Panc1 (cell line): ENCODE measurements around the gene ARFGEF2. TPM values are rescaled to one million over a fixed set of nuclear protein-coding genes. Genes with fewer than 3 reads are reported as not detected.

Experiments
- ATAC-seq: fragments of 200-7000 bp; cut with Tn5 transposase; 2 replicates; pipeline ENCODE4 v1.9.1; 2020; ENCODE audit warnings: mild to moderate bottlenecking, moderate library complexity
- BruUV-seq: library from RNA; stranded (reverse); fragments of 400-500 nt; replicated peaks from 2 replicates; lab custom pipeline; 2021; lab: Mats Ljungman, UMichigan
- CTCF ChIA-PET: fragments of 300-600 bp; sonication (Branson Sonifier 250); formaldehyde crosslinking; loops from one replicate; lab custom pipeline; 2022; ENCODE audit warnings: antibody characterized with exemption; lab: Charles Lee
- POLR2A ChIA-PET: fragments of 300-600 bp; sonication (Branson Sonifier 250); formaldehyde crosslinking; loops from one replicate; lab custom pipeline; 2022; ENCODE audit warnings: antibody characterized with exemption; lab: Charles Lee
- DNase-seq: peaks from one replicate; pipeline ENCODE4 v3.0.0-alpha.2; 2010; ENCODE audit warnings: low read depth, low spot score
- H3K27ac ChIP-seq: 2 replicates; pipeline ENCODE4 v1.5.1; 2011; ENCODE audit warnings: mild to moderate bottlenecking, low read length, inconsistent platforms
- H3K27me3 ChIP-seq: fragments of 200-500 bp; sonication (Bioruptor generic); 2 replicates; pipeline ENCODE4 v1.6.0; 2014; ENCODE audit warnings: low read length, inconsistent platforms; ENCODE audit not compliant: control insufficient read depth, insufficient read depth
- H3K36me3 ChIP-seq: fragments of 200-500 bp; sonication (Bioruptor generic); 2 replicates; pipeline ENCODE4 v1.5.1; 2014; ENCODE audit warnings: inconsistent platforms, mild to moderate bottlenecking, low read length, moderate library complexity; ENCODE audit not compliant: control insufficient read depth, insufficient read depth
- H3K4me1 ChIP-seq: 2 replicates; pipeline ENCODE4 v1.5.1; 2011; ENCODE audit warnings: inconsistent platforms, mild to moderate bottlenecking, low read length, moderate library complexity; ENCODE audit not compliant: control insufficient read depth, insufficient read depth
- H3K4me3 ChIP-seq, 2 experiments: 2 replicates each; pipeline ENCODE4 v1.5.1; 2011 to 2012; ENCODE audit warnings: low read depth in 2 of 2, low read length in 2 of 2, mild to moderate bottlenecking in 2 of 2, inconsistent platforms in 1 of 2, moderate library complexity in 1 of 2
- H3K9me3 ChIP-seq: fragments of 200-500 bp; sonication (Bioruptor generic); 2 replicates; pipeline ENCODE4 v1.5.1; 2014; ENCODE audit warnings: low read depth, mild to moderate bottlenecking, inconsistent platforms, low read length, moderate library complexity; ENCODE audit not compliant: control insufficient read depth, insufficient read depth
- CTCF ChIP-seq: fragments of 450-650 bp; IDR thresholded peaks from 2 replicates; pipeline ENCODE4 v1.5.1; 2017; ENCODE audit warnings: mild to moderate bottlenecking
- POLR2AphosphoS5 ChIP-seq: IDR thresholded peaks from 2 replicates; pipeline ENCODE4 v1.6.1; 2012; ENCODE audit warnings: mild to moderate bottlenecking, low read depth, low read length, moderate library complexity
- REST ChIP-seq, 2 experiments: IDR thresholded peaks; 2 replicates each; pipeline ENCODE4 v1.6.1; 2011 to 2012; ENCODE audit warnings: low read depth in 2 of 2, control low read depth in 1 of 2, low read length in 1 of 2, mild to moderate bottlenecking in 1 of 2, moderate library complexity in 1 of 2; ENCODE audit not compliant: insufficient read depth in 1 of 2
- SIN3A ChIP-seq: IDR thresholded peaks from 2 replicates; pipeline ENCODE4 v1.6.1; 2012; ENCODE audit warnings: low read depth, mild to moderate bottlenecking, low read length, moderate library complexity, borderline replicate concordance; ENCODE audit not compliant: insufficient read depth
- TCF7L2 ChIP-seq: IDR thresholded peaks from 2 replicates; pipeline ENCODE4 v1.6.1; 2011; ENCODE audit warnings: mild to moderate bottlenecking, low read depth, low read length, inconsistent platforms
- in situ Hi-C: cut with HindIII; loops from 2 replicates; pipeline ENCODE4 v1.10.0; 2016; ENCODE audit warnings: low sequenced_read_pairs, low pct_unique_long_range_greater_than_20kb
- intact Hi-C: fragments of 100-400 bp; cut with micrococcal nuclease; formaldehyde crosslinking; loops from one replicate; pipeline ENCODE4 v1.10.0; 2022; ENCODE audit not compliant: unreplicated experiment
- total RNA-seq: library from RNA; stranded (reverse); gene quantifications from one replicate; pipeline ENCODE4 v1.2.1, GENCODE V29; 2021; ENCODE audit not compliant: unreplicated experiment

The ARFGEF2 gene
- total RNA-seq, 1 experiment from 2014 or later, result 36.6 TPM

GRCh38 chr20:48901326-48901725 lies 20.2 kb upstream of the ARFGEF2 start:
- DNase-seq (no peak), ATAC-seq (no peak)
- no peak for TF ChIP-seq TCF7L2
- TF ChIP-seq REST (IDR thresholded peaks at IDR 0.05; ENCODE audit: insufficient read depth in 1 of 2, low read depth in 2 of 2, low read length in 1 of 2), result no peak
- no peak for TF ChIP-seq POLR2AphosphoS5
- no peak for TF ChIP-seq SIN3A
- no peak for TF ChIP-seq CTCF
- Histone ChIP-seq H3K4me3 (no peak overlapping the region), H3K9me3 (no peaks in the 10 kb centered on the region), H3K27me3 (no peaks in the 10 kb centered on the region), H3K27ac (no peak overlapping the region), H3K36me3 (no peaks in the 10 kb centered on the region), H3K4me1 (peaks cover 10% of the 10 kb centered on the region)
- CTCF ChIA-PET, result interaction anchor here (0.6 to 0.9 kb wide), 2 partner anchors 243 to 244 kb away, joined by 3 to 8 read pairs; no protein-coding TSS in a partner anchor
- intact Hi-C loops (loop anchor here (10.0 kb wide), 1 partner anchor 77 kb away; the partner anchor contains the start of gene PREX1), in situ Hi-C loops (no loop called here)
- POLR2A ChIA-PET, result interaction anchor here (0.6 kb wide), 1 partner anchor 213 kb away, joined by 3 read pairs; no protein-coding TSS in a partner anchor
- BruUV-seq, result no TSS peak

- Histone ChIP-seq H3K36me3 (no peaks in the 10 kb centered on the region), H3K4me1 (peaks cover 6% of the 10 kb centered on the region), H3K27me3 (no peaks in the 10 kb centered on the region), H3K4me3 (no peak overlapping the region), H3K27ac (no peak overlapping the region), H3K9me3 (no peaks in the 10 kb centered on the region)
- in situ Hi-C loops (no loop called here), intact Hi-C loops (loop anchor here (10.0 kb wide), 1 partner anchor 79 kb away; the partner anchor contains the start of gene PREX1)
- ATAC-seq, result no peak
- TF ChIP-seq REST (IDR thresholded peaks at IDR 0.05; ENCODE audit: insufficient read depth in 1 of 2, low read depth in 2 of 2, low read length in 1 of 2) (no peak), POLR2AphosphoS5 (no peak), CTCF (no peak), TCF7L2 (no peak), SIN3A (no peak)
- no TSS peak for BruUV-seq
- ChIA-PET CTCF (interaction anchor here (0.7 to 2.2 kb wide), 3 partner anchors 235 to 247 kb away, joined by 8 to 35 read pairs (median 10); no protein-coding TSS in a partner anchor), POLR2A (no interaction called here)
- DNase-seq, result no peak
Observed at GRCh38 chr20:48903705-48904104, 17.8 kb upstream of the ARFGEF2 start.
